ENCODE results near the gene ENO1.

ENO1 gene

GRCh38 chr1:8870103-8870502 lies 8.4 kb downstream of the ENO1 start:
- no peak for DNase-seq

GRCh38 chr1:8867878-8868567 lies 10.5 kb downstream of the ENO1 start:
- DNase-seq = no peak

GRCh38 chr1:8866792-8867415 lies 11.6 kb downstream of the ENO1 start:
- DNase-seq = no peak

- DNase-seq = no peak
Measured at GRCh38 chr1:8866173-8866791, 12.2 kb downstream of the ENO1 start.

GRCh38 chr1:8864713-8865344 lies 13.7 kb downstream of the ENO1 start:
- no peak for DNase-seq

- DNase-seq = no peak
Measured at GRCh38 chr1:8863794-8864233, 14.7 kb downstream of the ENO1 start.

- no peak for DNase-seq
Measured at GRCh38 chr1:8863138-8863537, 15.3 kb downstream of the ENO1 start.

- DNase-seq = no peak
Measured at GRCh38 chr1:8862528-8862927, 16.0 kb downstream of the ENO1 start.

GRCh38 chr1:8860738-8861516 lies 17.6 kb downstream of the ENO1 start:
- DNase-seq = no peak

- DNase-seq = peak; percentile 29
Measured at GRCh38 chr1:8858888-8859706, 19.4 kb downstream of the ENO1 start.

GRCh38 chr1:8858112-8858668 lies 20.3 kb downstream of the ENO1 start:
- DNase-seq = no peak

GRCh38 chr1:8856689-8857412 lies 21.6 kb downstream of the ENO1 start:
- DNase-seq = no peak

GRCh38 chr1:8854240-8854639 lies 24.2 kb downstream of the ENO1 start:
- no peak for DNase-seq

- no peak for DNase-seq
Measured at GRCh38 chr1:8851060-8851459, 27.4 kb downstream of the ENO1 start.

- DNase-seq = peak; percentile 70
Measured at GRCh38 chr1:8848663-8849386, 29.7 kb downstream of the ENO1 start.

- DNase-seq = no peak
Measured at GRCh38 chr1:8847990-8848389, 30.5 kb downstream of the ENO1 start.

- no peak for DNase-seq
Measured at GRCh38 chr1:8846263-8846662, 32.2 kb downstream of the ENO1 start.

- no peak for DNase-seq
Measured at GRCh38 chr1:8845104-8846097, 33.1 kb downstream of the ENO1 start.

GRCh38 chr1:8844501-8845006 lies 33.9 kb downstream of the ENO1 start:
- no peak for DNase-seq
